GM12891 (cell line): Measurements from ENCODE around the gene APOB.

Source experiments
- PAX5 ChIP-seq: IDR thresholded peaks from 2 replicates; pipeline ENCODE4 v1.6.1; 2011; ENCODE audit warnings: low read length, moderate library complexity, mild to moderate bottlenecking; ENCODE audit not compliant: insufficient read depth, severe bottlenecking
- POLR2A ChIP-seq: IDR thresholded peaks from 2 replicates; pipeline ENCODE4 v1.6.1; 2011; ENCODE audit warnings: low read depth, low read length, control low read depth
- POLR2AphosphoS5 ChIP-seq: IDR thresholded peaks from 2 replicates; pipeline ENCODE4 v1.6.1; 2011; ENCODE audit warnings: low read depth, low read length, control low read depth
- TAF1 ChIP-seq: IDR thresholded peaks from 2 replicates; pipeline ENCODE4 v1.6.1; 2011; ENCODE audit warnings: low read depth, low read length, control low read depth

GRCh38 chr2:21025690-21026478 is 18.0 kb downstream of the APOB start:
- TF ChIP-seq POLR2A: no peak
- no peak for TF ChIP-seq POLR2AphosphoS5
- no peak for TF ChIP-seq TAF1
- TF ChIP-seq PAX5: no peak
